OCI-LY1 (cell line): ENCODE results near the gene MRPS27.

Experiments
- EZH2 ChIP-seq: fragments of 200-600 bp; sonication (generic), shearing (Covaris generic); IDR thresholded peaks from 2 replicates; pipeline ENCODE4 v1.8.0; 2017; ENCODE audit warnings: borderline replicate concordance, mixed run types, mild to moderate bottlenecking, antibody characterized with exemption, low read length, moderate library complexity, mixed read lengths
- TF ChIP-seq, protein P1 (sequence below): fragments of 200-600 bp; sonication (generic), shearing (Covaris generic); IDR thresholded peaks from 2 replicates; pipeline ENCODE4 v1.5.1; 2017; ENCODE audit warnings: mild to moderate bottlenecking, antibody characterized with exemption, low read length, moderate library complexity, mixed read lengths

DNA sequence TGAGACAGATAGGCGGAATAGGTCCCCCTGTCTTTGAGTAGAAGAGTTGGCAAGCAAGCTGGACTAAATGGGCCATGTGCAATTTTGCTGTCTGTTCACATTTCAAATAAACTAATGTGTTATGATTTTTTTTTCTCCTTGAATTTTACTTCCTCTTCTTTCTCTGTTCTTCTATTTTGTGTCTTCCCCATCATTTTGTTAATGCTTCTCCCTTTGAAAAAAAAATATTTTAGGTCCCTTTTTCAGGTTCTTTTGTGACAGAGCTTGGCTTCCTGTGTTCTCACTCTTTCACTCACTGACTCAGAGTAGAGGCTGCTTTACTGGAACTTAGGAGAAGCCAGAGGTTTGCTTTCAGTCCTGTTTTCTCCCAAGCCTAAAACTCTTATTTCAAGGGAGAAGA, 48.2 kb upstream of the MRPS27 start:
- TF ChIP-seq, protein P1, sequence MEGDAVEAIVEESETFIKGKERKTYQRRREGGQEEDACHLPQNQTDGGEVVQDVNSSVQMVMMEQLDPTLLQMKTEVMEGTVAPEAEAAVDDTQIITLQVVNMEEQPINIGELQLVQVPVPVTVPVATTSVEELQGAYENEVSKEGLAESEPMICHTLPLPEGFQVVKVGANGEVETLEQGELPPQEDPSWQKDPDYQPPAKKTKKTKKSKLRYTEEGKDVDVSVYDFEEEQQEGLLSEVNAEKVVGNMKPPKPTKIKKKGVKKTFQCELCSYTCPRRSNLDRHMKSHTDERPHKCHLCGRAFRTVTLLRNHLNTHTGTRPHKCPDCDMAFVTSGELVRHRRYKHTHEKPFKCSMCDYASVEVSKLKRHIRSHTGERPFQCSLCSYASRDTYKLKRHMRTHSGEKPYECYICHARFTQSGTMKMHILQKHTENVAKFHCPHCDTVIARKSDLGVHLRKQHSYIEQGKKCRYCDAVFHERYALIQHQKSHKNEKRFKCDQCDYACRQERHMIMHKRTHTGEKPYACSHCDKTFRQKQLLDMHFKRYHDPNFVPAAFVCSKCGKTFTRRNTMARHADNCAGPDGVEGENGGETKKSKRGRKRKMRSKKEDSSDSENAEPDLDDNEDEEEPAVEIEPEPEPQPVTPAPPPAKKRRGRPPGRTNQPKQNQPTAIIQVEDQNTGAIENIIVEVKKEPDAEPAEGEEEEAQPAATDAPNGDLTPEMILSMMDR = no peak
- TF ChIP-seq EZH2 = no peak
